SK-N-SH treated with all-trans-retinoic acid at 6 μM for 48 hours (cell line): ENCODE results near the gene TRIM44.

Experiments
- ARNTL ChIP-seq: fragments of 450-650 bp; formaldehyde crosslinking; IDR thresholded peaks from 2 replicates; pipeline ENCODE4 v1.5.0; 2020; ENCODE audit warnings: low read depth, mild to moderate bottlenecking, moderate library complexity, borderline replicate concordance
- BACH2 ChIP-seq: fragments of 250-450 bp; sonication (Bioruptor Pico); IDR thresholded peaks from 2 replicates; pipeline ENCODE4 v1.9.0; 2021; ENCODE audit warnings: mild to moderate bottlenecking, borderline replicate concordance
- CSDC2 ChIP-seq: fragments of 250-450 bp; sonication (Bioruptor Pico); IDR thresholded peaks from 2 replicates; pipeline ENCODE4 v1.5.0; 2020; ENCODE audit warnings: mild to moderate bottlenecking, moderate library complexity
- CSRNP3 ChIP-seq: fragments of 250-450 bp; sonication (Bioruptor Pico); IDR thresholded peaks from 2 replicates; pipeline ENCODE4 v1.5.1; 2021; ENCODE audit warnings: mild to moderate bottlenecking, moderate library complexity
- ESRRG ChIP-seq: fragments of 250-450 bp; sonication (Bioruptor Pico); IDR thresholded peaks from 2 replicates; pipeline ENCODE4 v1.6.1; 2021; ENCODE audit warnings: mild to moderate bottlenecking
- GLIS3 ChIP-seq: fragments of 250-450 bp; sonication (Bioruptor Pico); IDR thresholded peaks from 2 replicates; pipeline ENCODE4 v1.5.0; 2020; ENCODE audit warnings: mild to moderate bottlenecking, moderate library complexity
- PATZ1 ChIP-seq: fragments of 250-450 bp; sonication (Bioruptor Pico); IDR thresholded peaks from 2 replicates; pipeline ENCODE4 v1.8.0; 2020; ENCODE audit warnings: mild to moderate bottlenecking, moderate library complexity, borderline replicate concordance
- RARB ChIP-seq: fragments of 250-450 bp; sonication (Bioruptor Pico); IDR thresholded peaks from 2 replicates; pipeline ENCODE4 v1.8.0; 2021; ENCODE audit warnings: mild to moderate bottlenecking, moderate library complexity
- TCF4 ChIP-seq: fragments of 250-450 bp; sonication (Bioruptor Pico); IDR thresholded peaks from 2 replicates; pipeline ENCODE4 v1.8.0; 2021; ENCODE audit warnings: mild to moderate bottlenecking, moderate library complexity, borderline replicate concordance
- TOX ChIP-seq: fragments of 250-450 bp; sonication (Bioruptor Pico); IDR thresholded peaks from 2 replicates; pipeline ENCODE4 v1.8.0; 2021; ENCODE audit warnings: mild to moderate bottlenecking, moderate library complexity, borderline replicate concordance
- ZFP3 ChIP-seq: fragments of 250-450 bp; sonication (Bioruptor Pico); IDR thresholded peaks from 2 replicates; pipeline ENCODE4 v1.5.0; 2020; ENCODE audit warnings: mild to moderate bottlenecking, moderate library complexity
- ZFP30 ChIP-seq: fragments of 450-650 bp; formaldehyde crosslinking; IDR thresholded peaks from 2 replicates; pipeline ENCODE4 v1.5.0; 2022; ENCODE audit warnings: mild to moderate bottlenecking, moderate library complexity
- ZNF565 ChIP-seq: fragments of 450-650 bp; formaldehyde crosslinking; conservative IDR thresholded peaks from 2 replicates; pipeline ENCODE4 v1.5.0; 2020; ENCODE audit warnings: low read depth, mild to moderate bottlenecking, moderate library complexity
- TF ChIP-seq, protein P1 (sequence below): fragments of 250-450 bp; sonication (Bioruptor Pico); IDR thresholded peaks from 2 replicates; pipeline ENCODE4 v1.5.0; 2020; ENCODE audit warnings: mild to moderate bottlenecking, moderate library complexity

- TF ChIP-seq ESRRG (CRISPR knock-in tag): no peak
- no peak for TF ChIP-seq TOX
- TF ChIP-seq CSRNP3 (CRISPR knock-in tag): no peak
- no peak for TF ChIP-seq PATZ1
- no peak for TF ChIP-seq RARB (CRISPR knock-in tag)
- TF ChIP-seq ZFP3 (CRISPR knock-in tag): no peak
- TF ChIP-seq, protein P1, sequence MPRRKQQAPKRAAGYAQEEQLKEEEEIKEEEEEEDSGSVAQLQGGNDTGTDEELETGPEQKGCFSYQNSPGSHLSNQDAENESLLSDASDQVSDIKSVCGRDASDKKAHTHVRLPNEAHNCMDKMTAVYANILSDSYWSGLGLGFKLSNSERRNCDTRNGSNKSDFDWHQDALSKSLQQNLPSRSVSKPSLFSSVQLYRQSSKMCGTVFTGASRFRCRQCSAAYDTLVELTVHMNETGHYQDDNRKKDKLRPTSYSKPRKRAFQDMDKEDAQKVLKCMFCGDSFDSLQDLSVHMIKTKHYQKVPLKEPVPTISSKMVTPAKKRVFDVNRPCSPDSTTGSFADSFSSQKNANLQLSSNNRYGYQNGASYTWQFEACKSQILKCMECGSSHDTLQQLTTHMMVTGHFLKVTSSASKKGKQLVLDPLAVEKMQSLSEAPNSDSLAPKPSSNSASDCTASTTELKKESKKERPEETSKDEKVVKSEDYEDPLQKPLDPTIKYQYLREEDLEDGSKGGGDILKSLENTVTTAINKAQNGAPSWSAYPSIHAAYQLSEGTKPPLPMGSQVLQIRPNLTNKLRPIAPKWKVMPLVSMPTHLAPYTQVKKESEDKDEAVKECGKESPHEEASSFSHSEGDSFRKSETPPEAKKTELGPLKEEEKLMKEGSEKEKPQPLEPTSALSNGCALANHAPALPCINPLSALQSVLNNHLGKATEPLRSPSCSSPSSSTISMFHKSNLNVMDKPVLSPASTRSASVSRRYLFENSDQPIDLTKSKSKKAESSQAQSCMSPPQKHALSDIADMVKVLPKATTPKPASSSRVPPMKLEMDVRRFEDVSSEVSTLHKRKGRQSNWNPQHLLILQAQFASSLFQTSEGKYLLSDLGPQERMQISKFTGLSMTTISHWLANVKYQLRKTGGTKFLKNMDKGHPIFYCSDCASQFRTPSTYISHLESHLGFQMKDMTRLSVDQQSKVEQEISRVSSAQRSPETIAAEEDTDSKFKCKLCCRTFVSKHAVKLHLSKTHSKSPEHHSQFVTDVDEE (CRISPR knock-in tag): no peak
- no peak for TF ChIP-seq ZNF565 (CRISPR knock-in tag)
- TF ChIP-seq GLIS3: no peak
- no peak for TF ChIP-seq CSDC2 (CRISPR knock-in tag)
- no peak for TF ChIP-seq ZFP30
- no peak for TF ChIP-seq ARNTL
- no peak for TF ChIP-seq BACH2
- TF ChIP-seq TCF4: no peak
Measured at GRCh38 chr11:35742707-35743454, 80.3 kb downstream of the TRIM44 start.
